Glutamatergic neuron (in vitro differentiated cells): ENCODE results near the gene AGR2. TPM values are rescaled to one million over a fixed set of nuclear protein-coding genes. Genes with fewer than 3 reads are reported as not detected.

Experiments
- DNase-seq: peaks from one replicate; pipeline ENCODE4 v3.0.0; 2022
- H3K27ac Mint-ChIP-seq: one replicate; pipeline ENCODE4 v1.8.0; 2020; ENCODE audit warnings: mild to moderate bottlenecking, mixed read lengths, inconsistent platforms; ENCODE audit not compliant: unreplicated experiment
- H3K27me3 Mint-ChIP-seq: one replicate; pipeline ENCODE4 v1.8.0; 2020; ENCODE audit warnings: mild to moderate bottlenecking, moderate library complexity, mixed read lengths, inconsistent platforms; ENCODE audit not compliant: unreplicated experiment
- H3K36me3 Mint-ChIP-seq: one replicate; pipeline ENCODE4 v1.8.0; 2020; ENCODE audit warnings: mild to moderate bottlenecking, mixed read lengths, inconsistent platforms; ENCODE audit not compliant: unreplicated experiment
- H3K4me1 Mint-ChIP-seq: one replicate; pipeline ENCODE4 v1.8.0; 2020; ENCODE audit warnings: mild to moderate bottlenecking, low read depth, mixed read lengths, inconsistent platforms; ENCODE audit not compliant: unreplicated experiment
- H3K4me3 Mint-ChIP-seq: one replicate; pipeline ENCODE4 v1.8.0; 2020; ENCODE audit warnings: mild to moderate bottlenecking, mixed read lengths, inconsistent platforms; ENCODE audit not compliant: unreplicated experiment
- H3K9me3 Mint-ChIP-seq: one replicate; pipeline ENCODE4 v1.8.0; 2020; ENCODE audit warnings: mild to moderate bottlenecking, moderate library complexity, mixed read lengths, inconsistent platforms; ENCODE audit not compliant: unreplicated experiment
- CTCF ChIP-seq: fragments of 200-600 bp; sonication (generic); IDR thresholded peaks from one replicate; pipeline ENCODE4 v1.5.0; 2021; ENCODE audit not compliant: partially characterized antibody, unreplicated experiment
- total RNA-seq: library from RNA; stranded (reverse); fragmentation: NEBNext Ultra II Directional; extraction: Animal tissue kit (Norgen Biotek cat#: 25700); gene quantifications from one replicate; pipeline ENCODE4 v1.2.1, GENCODE V29; 2021; ENCODE audit not compliant: unreplicated experiment

Gene AGR2
- total RNA-seq, 1 donor from 2014 or later = not detected

- Mint-ChIP-seq H3K36me3 (no peaks in the 10 kb centered on the region), H3K4me3 (no peak overlapping the region), H3K27me3 (peaks cover 4% of the 10 kb centered on the region), H3K27ac (no peak overlapping the region), H3K9me3 (peaks cover 3% of the 10 kb centered on the region), H3K4me1 (peaks cover 14% of the 10 kb centered on the region)
- TF ChIP-seq CTCF = no peak
- DNase-seq = no peak
Observed at GRCh38 chr7:16742547-16742946, 62.3 kb downstream of the AGR2 start.

Other genes with a start within 250 kb of the AGR2 start
- 9.4 TPM for gene ANKMY2, start 159.2 kb downstream of the AGR2 start, total RNA-seq
- 86.7 TPM for gene BZW2, start 158.8 kb downstream of the AGR2 start, total RNA-seq
- 81.1 TPM for gene TSPAN13, start 51.2 kb downstream of the AGR2 start, total RNA-seq
- gene AGR3, start 77.0 kb upstream of the AGR2 start, total RNA-seq = not detected